Neural progenitor cell (in vitro differentiated cells): ENCODE results near the gene TMEM185B. TPM values are rescaled to one million over a fixed set of nuclear protein-coding genes. Genes with fewer than 3 reads are reported as not detected.

Experiments
- DNase-seq: peaks from one replicate; pipeline ENCODE4 v3.0.0-alpha.2; 2016; ENCODE audit warnings: low spot score
- H2AFZ ChIP-seq: fragments of 200-600 bp; sonication (generic); replicated peaks from 2 replicates; pipeline ENCODE4 v1.6.1; 2016; ENCODE audit warnings: antibody characterized with exemption
- H3F3A ChIP-seq: fragments of 200-600 bp; sonication (generic); 2 replicates; pipeline ENCODE4 v1.6.1; 2016; ENCODE audit warnings: antibody characterized with exemption, low read depth
- H3K27ac ChIP-seq: fragments of 200-600 bp; sonication (generic); 2 replicates; pipeline ENCODE4 v1.5.1; 2016; ENCODE audit warnings: mild to moderate bottlenecking
- H3K27me3 ChIP-seq: fragments of 200-600 bp; sonication (generic); 2 replicates; pipeline ENCODE4 v1.6.1; 2016; ENCODE audit warnings: mild to moderate bottlenecking, moderate library complexity
- H3K36me3 ChIP-seq: fragments of 200-600 bp; sonication (generic); 2 replicates; pipeline ENCODE4 v1.5.1; 2016
- H3K4me1 ChIP-seq: fragments of 200-600 bp; sonication (generic); 2 replicates; pipeline ENCODE4 v1.6.1; 2016; ENCODE audit warnings: mixed run types
- H3K4me2 ChIP-seq: fragments of 200-600 bp; sonication (generic); 2 replicates; pipeline ENCODE4 v1.6.1; 2016
- H3K4me3 ChIP-seq: fragments of 200-600 bp; sonication (generic); 2 replicates; pipeline ENCODE4 v1.5.1; 2016
- H3K79me2 ChIP-seq: fragments of 200-600 bp; sonication (generic); 2 replicates; pipeline ENCODE4 v1.6.1; 2016; ENCODE audit warnings: low read depth
- H3K9ac ChIP-seq: fragments of 200-600 bp; sonication (generic); 2 replicates; pipeline ENCODE4 v1.6.1; 2016
- H3K9me3 ChIP-seq: fragments of 200-600 bp; sonication (generic); 2 replicates; pipeline ENCODE4 v1.5.1; 2016; ENCODE audit warnings: low read depth
- H4K20me1 ChIP-seq: fragments of 200-600 bp; sonication (generic); 2 replicates; pipeline ENCODE4 v1.6.1; 2016; ENCODE audit warnings: low read depth
- H3K27ac Mint-ChIP-seq: 3 replicates; pipeline ENCODE4 v1.8.0; 2021; ENCODE audit warnings: mixed read lengths
- H3K27me3 Mint-ChIP-seq: 2 replicates; pipeline ENCODE4 v1.8.0; 2022; ENCODE audit warnings: low read depth, mild to moderate bottlenecking, inconsistent platforms, moderate library complexity, mixed read lengths; ENCODE audit not compliant: insufficient read depth
- H3K36me3 Mint-ChIP-seq: 3 replicates; pipeline ENCODE4 v1.8.0; 2021; ENCODE audit warnings: mixed read lengths
- H3K4me1 Mint-ChIP-seq: 3 replicates; pipeline ENCODE4 v1.8.0; 2021; ENCODE audit warnings: mixed read lengths
- H3K4me3 Mint-ChIP-seq: 3 replicates; pipeline ENCODE4 v1.8.0; 2021; ENCODE audit warnings: mild to moderate bottlenecking, moderate library complexity, mixed read lengths
- H3K9me3 Mint-ChIP-seq: 3 replicates; pipeline ENCODE4 v1.8.0; 2020; ENCODE audit warnings: mixed read lengths
- EZH2phosphoT487 ChIP-seq: fragments of 200-600 bp; sonication (generic); IDR thresholded peaks from 2 replicates; pipeline ENCODE4 v1.6.1; 2017; ENCODE audit warnings: antibody characterized with exemption
- small RNA-seq: library from RNA; depleted of rRNA; stranded (forward); fragments of <200 nt; gene quantifications from one replicate; pipeline ENCODE3, GENCODE V24; 2015
- total RNA-seq: library from RNA; depleted of rRNA; stranded (reverse); fragments of >200 nt; gene quantifications from 2 replicates; pipeline ENCODE4 v1.2.3, GENCODE V29; 2015; ENCODE audit warnings: low replicate concordance
- TF ChIP-seq, protein P1 (sequence below): fragments of 200-600 bp; sonication (generic); IDR thresholded peaks from 2 replicates; pipeline ENCODE4 v1.5.1; 2017; ENCODE audit warnings: antibody characterized with exemption, mild to moderate bottlenecking

The TMEM185B gene
- total RNA-seq, 1 donor from 2014 or later: 11.1 TPM

DNA sequence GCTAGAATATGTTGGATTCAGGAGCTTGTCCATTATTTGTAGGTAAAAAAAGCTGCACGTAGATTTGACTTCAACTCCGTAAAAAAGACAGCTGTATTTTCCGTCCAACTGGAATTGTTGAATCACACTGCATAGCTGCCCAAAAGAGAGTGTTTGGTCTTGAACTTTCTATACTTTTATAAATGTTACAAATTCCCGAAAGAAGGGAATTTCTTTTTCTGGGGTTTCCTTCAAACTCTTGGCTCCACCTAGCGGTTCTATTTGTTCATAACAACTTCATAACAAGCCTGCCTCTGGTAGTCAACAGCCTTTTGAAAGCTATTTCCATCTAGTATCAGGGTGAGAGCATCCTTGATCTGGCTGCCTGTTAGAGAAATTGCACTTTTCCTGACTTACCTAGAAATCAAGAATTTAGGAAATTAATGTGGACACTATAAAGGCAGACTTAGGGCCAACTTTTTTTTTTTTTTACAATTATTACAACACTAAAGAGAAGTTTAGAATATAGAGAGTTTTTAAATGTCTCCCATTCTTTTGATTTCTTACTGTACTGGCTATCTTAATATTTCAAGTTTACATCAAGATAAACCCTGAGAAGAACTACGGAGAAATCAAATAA is 48.1 kb downstream of the TMEM185B start:
- no peak overlapping the region for H3K4me3 Mint-ChIP-seq
- TF ChIP-seq, protein P1, sequence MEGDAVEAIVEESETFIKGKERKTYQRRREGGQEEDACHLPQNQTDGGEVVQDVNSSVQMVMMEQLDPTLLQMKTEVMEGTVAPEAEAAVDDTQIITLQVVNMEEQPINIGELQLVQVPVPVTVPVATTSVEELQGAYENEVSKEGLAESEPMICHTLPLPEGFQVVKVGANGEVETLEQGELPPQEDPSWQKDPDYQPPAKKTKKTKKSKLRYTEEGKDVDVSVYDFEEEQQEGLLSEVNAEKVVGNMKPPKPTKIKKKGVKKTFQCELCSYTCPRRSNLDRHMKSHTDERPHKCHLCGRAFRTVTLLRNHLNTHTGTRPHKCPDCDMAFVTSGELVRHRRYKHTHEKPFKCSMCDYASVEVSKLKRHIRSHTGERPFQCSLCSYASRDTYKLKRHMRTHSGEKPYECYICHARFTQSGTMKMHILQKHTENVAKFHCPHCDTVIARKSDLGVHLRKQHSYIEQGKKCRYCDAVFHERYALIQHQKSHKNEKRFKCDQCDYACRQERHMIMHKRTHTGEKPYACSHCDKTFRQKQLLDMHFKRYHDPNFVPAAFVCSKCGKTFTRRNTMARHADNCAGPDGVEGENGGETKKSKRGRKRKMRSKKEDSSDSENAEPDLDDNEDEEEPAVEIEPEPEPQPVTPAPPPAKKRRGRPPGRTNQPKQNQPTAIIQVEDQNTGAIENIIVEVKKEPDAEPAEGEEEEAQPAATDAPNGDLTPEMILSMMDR: peak; percentile 87
- no peak for TF ChIP-seq EZH2phosphoT487
- H3K27ac Mint-ChIP-seq: no peak overlapping the region
- Histone ChIP-seq H3K9ac (no peak overlapping the region), H4K20me1 (no peaks in the 10 kb centered on the region), H3K27me3 (no peaks in the 10 kb centered on the region), H2AFZ (no peak overlapping the region), H3K79me2 (no peaks in the 10 kb centered on the region), H3F3A (peaks cover 15% of the 10 kb centered on the region), H3K4me2 (no peak overlapping the region), H3K9me3 (no peaks in the 10 kb centered on the region), H3K27ac (no peak overlapping the region), H3K4me3 (no peak overlapping the region), H3K36me3 (peaks cover 6% of the 10 kb centered on the region), H3K4me1 (peaks cover 3% of the 10 kb centered on the region)
- peak; percentile 73 for DNase-seq
- peaks cover 9% of the 10 kb centered on the region for H3K4me1 Mint-ChIP-seq
- H3K36me3 Mint-ChIP-seq: peaks cover 20% of the 10 kb centered on the region
- peaks cover 3% of the 10 kb centered on the region for H3K27me3 Mint-ChIP-seq
- H3K9me3 Mint-ChIP-seq: no peaks in the 10 kb centered on the region

Small RNA genes lying within 50 kb of the gene (small RNA-seq; reads per million reads assigned to genes)
- gene MTND4LP14 (not detected), gene RF00019 (not detected)

Other genes starting within 250 kb of the TMEM185B start
- gene EPB41L5, start 210.3 kb downstream of the TMEM185B start, total RNA-seq: 65.7 and 84.0 TPM in 2 replicates
- gene RALB, start 29.5 kb upstream of the TMEM185B start, total RNA-seq: 55.3 and 79.8 TPM in 2 replicates
- gene INHBB, start 122.7 kb upstream of the TMEM185B start, total RNA-seq: not detected in 2 replicates